Measurements from ENCODE around the gene TRANK1. TPM values are rescaled to one million over a fixed set of nuclear protein-coding genes. Genes with fewer than 3 reads are reported as not detected.

Gene TRANK1
- total RNA-seq, 2 donors from 2014 or later = 9.0 to 20.1 TPM

- Histone ChIP-seq H3K4me1 (ENCODE audit: control insufficient read depth, insufficient read depth, low read length) (peaks cover 12% of the 10 kb centered on the region), H3K27me3 (ENCODE audit: control insufficient read depth, insufficient read depth, low read length, poor library complexity, severe bottlenecking) (no peaks in the 10 kb centered on the region), H3K9me3 (ENCODE audit: control insufficient read depth, low read length) (no peaks in the 10 kb centered on the region), H3K9ac (ENCODE audit: extremely low read depth, low read length, poor library complexity, severe bottlenecking) (no peak overlapping the region), H3K27ac (ENCODE audit: low read depth, low read length) (no peak overlapping the region), H3K36me3 (ENCODE audit: control insufficient read depth, insufficient read depth, low read length) (no peaks in the 10 kb centered on the region), H3K4me3 (ENCODE audit: low read length) (no peak overlapping the region)
- TF ChIP-seq, protein P1, sequence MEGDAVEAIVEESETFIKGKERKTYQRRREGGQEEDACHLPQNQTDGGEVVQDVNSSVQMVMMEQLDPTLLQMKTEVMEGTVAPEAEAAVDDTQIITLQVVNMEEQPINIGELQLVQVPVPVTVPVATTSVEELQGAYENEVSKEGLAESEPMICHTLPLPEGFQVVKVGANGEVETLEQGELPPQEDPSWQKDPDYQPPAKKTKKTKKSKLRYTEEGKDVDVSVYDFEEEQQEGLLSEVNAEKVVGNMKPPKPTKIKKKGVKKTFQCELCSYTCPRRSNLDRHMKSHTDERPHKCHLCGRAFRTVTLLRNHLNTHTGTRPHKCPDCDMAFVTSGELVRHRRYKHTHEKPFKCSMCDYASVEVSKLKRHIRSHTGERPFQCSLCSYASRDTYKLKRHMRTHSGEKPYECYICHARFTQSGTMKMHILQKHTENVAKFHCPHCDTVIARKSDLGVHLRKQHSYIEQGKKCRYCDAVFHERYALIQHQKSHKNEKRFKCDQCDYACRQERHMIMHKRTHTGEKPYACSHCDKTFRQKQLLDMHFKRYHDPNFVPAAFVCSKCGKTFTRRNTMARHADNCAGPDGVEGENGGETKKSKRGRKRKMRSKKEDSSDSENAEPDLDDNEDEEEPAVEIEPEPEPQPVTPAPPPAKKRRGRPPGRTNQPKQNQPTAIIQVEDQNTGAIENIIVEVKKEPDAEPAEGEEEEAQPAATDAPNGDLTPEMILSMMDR (conservative IDR thresholded peaks at IDR 0.05) = no peak
- peaks cover 38% of the 10 kb centered on the region for H3K4me1 Mint-ChIP-seq
- WGBS, 2 experiments (ENCODE audit: insufficient coverage in 1 of 2, insufficient read length in 1 of 2) = 86 to 95% methylated on average over 2 to 3 of the region's 4 CpGs
- H3K36me3 Mint-ChIP-seq (ENCODE audit: low read depth) = no peaks in the 10 kb centered on the region
- H3K9me3 Mint-ChIP-seq = no peaks in the 10 kb centered on the region
- no peak overlapping the region for H3K4me3 Mint-ChIP-seq
- H3K27me3 Mint-ChIP-seq (ENCODE audit: insufficient read depth) = no peaks in the 10 kb centered on the region
- peak overlapping the region; percentile 64 for H3K27ac Mint-ChIP-seq
- DNase-seq = no peak
Measured at GRCh38 chr3:36969085-36969484, 24.2 kb upstream of the TRANK1 start.

DNA sequence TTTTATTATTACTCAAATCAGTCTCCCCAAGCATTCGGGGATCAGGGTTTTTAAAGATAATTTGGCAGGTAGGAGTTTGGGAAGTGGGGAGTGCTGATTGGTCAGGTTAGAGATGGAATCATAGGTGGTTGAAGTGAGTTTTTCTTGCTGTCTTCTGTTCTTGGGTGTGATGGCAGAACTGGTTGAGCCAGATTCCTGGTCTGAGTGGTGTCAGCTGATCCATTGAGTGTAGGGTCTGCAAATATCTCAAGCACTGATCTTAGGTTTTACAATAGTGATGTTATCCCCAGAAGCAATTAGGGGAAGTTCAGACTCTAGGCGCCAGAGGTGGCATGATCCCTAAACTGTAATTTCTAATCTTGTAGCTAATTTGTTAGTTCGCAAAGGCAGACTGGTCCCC lies 20.6 kb upstream of the TRANK1 start:
- Histone ChIP-seq H3K9me3 (ENCODE audit: control insufficient read depth, low read length) (no peaks in the 10 kb centered on the region), H3K4me3 (ENCODE audit: low read length) (no peak overlapping the region), H3K27ac (ENCODE audit: low read depth, low read length) (no peak overlapping the region), H3K9ac (ENCODE audit: extremely low read depth, low read length, poor library complexity, severe bottlenecking) (no peak overlapping the region), H3K27me3 (ENCODE audit: control insufficient read depth, insufficient read depth, low read length, poor library complexity, severe bottlenecking) (no peaks in the 10 kb centered on the region), H3K4me1 (ENCODE audit: control insufficient read depth, insufficient read depth, low read length) (peaks cover 3% of the 10 kb centered on the region), H3K36me3 (ENCODE audit: control insufficient read depth, insufficient read depth, low read length) (no peaks in the 10 kb centered on the region)
- H3K4me1 Mint-ChIP-seq = peaks cover 22% of the 10 kb centered on the region
- WGBS, 2 experiments (ENCODE audit: insufficient coverage in 1 of 2, insufficient read length in 1 of 2) = 94 to 100% methylated on average over 3 of the region's 3 CpGs
- no peaks in the 10 kb centered on the region for H3K27me3 Mint-ChIP-seq (ENCODE audit: insufficient read depth)
- peak overlapping the region; percentile 60 for H3K27ac Mint-ChIP-seq
- H3K4me3 Mint-ChIP-seq = no peak overlapping the region
- peak; percentile 73 for DNase-seq
- H3K36me3 Mint-ChIP-seq (ENCODE audit: low read depth) = no peaks in the 10 kb centered on the region
- H3K9me3 Mint-ChIP-seq = no peaks in the 10 kb centered on the region
- TF ChIP-seq, protein P1 (conservative IDR thresholded peaks at IDR 0.05) = no peak

DNA sequence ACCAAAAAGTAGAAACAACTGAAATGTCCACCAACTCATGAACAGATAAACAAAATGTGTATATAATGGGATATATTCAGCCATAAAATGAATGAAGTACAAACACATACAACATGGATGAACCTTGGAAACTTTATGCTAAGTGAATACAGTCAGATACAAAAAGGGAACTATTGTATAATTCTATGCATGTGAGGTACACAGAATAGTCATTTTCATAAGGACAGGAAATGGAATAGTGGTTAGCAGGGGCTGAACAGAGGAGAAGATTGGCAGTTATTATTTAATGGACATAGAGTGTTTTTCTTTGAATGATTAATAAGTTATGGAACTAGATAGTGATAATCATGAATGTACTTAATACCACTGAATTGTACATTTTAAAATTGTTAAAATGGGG lies 20.0 kb upstream of the TRANK1 start:
- H3K27me3 ChIP-seq (ENCODE audit: control insufficient read depth, insufficient read depth, low read length, poor library complexity, severe bottlenecking) = no peaks in the 10 kb centered on the region
- H3K27ac Mint-ChIP-seq = peak overlapping the region; percentile 60

More for the DNA sequence above, 20.0 kb upstream of the TRANK1 start:
- Histone ChIP-seq H3K4me1 (ENCODE audit: control insufficient read depth, insufficient read depth, low read length) (peaks cover 3% of the 10 kb centered on the region), H3K36me3 (ENCODE audit: control insufficient read depth, insufficient read depth, low read length) (no peaks in the 10 kb centered on the region), H3K9me3 (ENCODE audit: control insufficient read depth, low read length) (no peaks in the 10 kb centered on the region), H3K27ac (ENCODE audit: low read depth, low read length) (no peak overlapping the region), H3K9ac (ENCODE audit: extremely low read depth, low read length, poor library complexity, severe bottlenecking) (no peak overlapping the region), H3K4me3 (ENCODE audit: low read length) (no peak overlapping the region)
- Mint-ChIP-seq H3K36me3 (ENCODE audit: low read depth) (no peaks in the 10 kb centered on the region), H3K9me3 (no peaks in the 10 kb centered on the region), H3K4me1 (peaks cover 19% of the 10 kb centered on the region), H3K27me3 (ENCODE audit: insufficient read depth) (no peaks in the 10 kb centered on the region), H3K4me3 (no peak overlapping the region)
- DNase-seq = no peak
- TF ChIP-seq, protein P1 (conservative IDR thresholded peaks at IDR 0.05) = no peak
